Spleen (tissue), 7 donors: ENCODE measurements around the gene UCK2.
"Not testable (repeated sequence)": the region's sequence is repeated elsewhere in the genome, so short reads cannot be mapped to it uniquely, and the experiment has no call there.

Experiments
- POLR2A ChIP-seq, 3 donors: fragments of 450-650 bp; IDR thresholded peaks; one replicate each; pipeline ENCODE4 v1.5.1; 2017; ENCODE audit warnings: antibody characterized with exemption in 3 of 3, mild to moderate bottlenecking in 1 of 3
- POLR2AphosphoS5 ChIP-seq, 3 donors: sonication (generic); formaldehyde crosslinking; IDR thresholded peaks; one replicate each; pipeline ENCODE4 v1.5.1; 2017; ENCODE audit warnings: antibody characterized with exemption in 3 of 3
- TF ChIP-seq, protein P1 (sequence below), 11 experiments: fragments of 200-600 bp in 7 of 11; fragments of 450-650 bp in 4 of 11; sonication (generic) in 4 of 11; IDR thresholded peaks in 8 of 11; conservative IDR thresholded peaks in 3 of 11; 1 replicate in 7 of 11; 2 replicates in 4 of 11; pipeline versions ENCODE4 v1.4.0 to v1.8.0; 2016 to 2021; ENCODE audit warnings: antibody characterized with exemption in 11 of 11, inconsistent platforms in 4 of 11, mild to moderate bottlenecking in 1 of 11
- donor health status: DM: no; HTN: no; CAD: no; lungs with moderate emphysema.
- donor health status: DM: no; HTN: no; CAD: no.
- donor health status: DM: no; HTN: no; CAD: no.

DNA sequence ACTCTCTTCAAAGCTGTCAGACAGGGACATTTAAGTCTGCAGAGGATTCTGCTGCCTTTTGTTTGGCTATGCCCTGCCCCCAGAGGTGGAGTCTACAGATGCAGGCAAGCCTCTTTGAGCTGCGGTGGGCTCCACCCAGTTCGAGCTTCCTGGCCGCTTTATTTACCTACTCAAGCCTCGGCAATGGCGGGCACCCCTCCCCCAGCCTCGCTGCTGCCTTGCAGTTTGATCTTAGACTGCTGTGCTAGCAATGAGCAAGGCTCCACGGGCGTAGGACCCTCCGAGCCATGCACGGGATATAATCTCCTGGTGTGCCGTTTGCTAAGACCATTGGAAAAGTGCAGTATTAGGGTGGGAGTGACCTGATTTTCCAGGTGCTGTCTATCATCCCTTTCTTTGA, 43.9 kb upstream of the UCK2 start:
- TF ChIP-seq, protein P1, sequence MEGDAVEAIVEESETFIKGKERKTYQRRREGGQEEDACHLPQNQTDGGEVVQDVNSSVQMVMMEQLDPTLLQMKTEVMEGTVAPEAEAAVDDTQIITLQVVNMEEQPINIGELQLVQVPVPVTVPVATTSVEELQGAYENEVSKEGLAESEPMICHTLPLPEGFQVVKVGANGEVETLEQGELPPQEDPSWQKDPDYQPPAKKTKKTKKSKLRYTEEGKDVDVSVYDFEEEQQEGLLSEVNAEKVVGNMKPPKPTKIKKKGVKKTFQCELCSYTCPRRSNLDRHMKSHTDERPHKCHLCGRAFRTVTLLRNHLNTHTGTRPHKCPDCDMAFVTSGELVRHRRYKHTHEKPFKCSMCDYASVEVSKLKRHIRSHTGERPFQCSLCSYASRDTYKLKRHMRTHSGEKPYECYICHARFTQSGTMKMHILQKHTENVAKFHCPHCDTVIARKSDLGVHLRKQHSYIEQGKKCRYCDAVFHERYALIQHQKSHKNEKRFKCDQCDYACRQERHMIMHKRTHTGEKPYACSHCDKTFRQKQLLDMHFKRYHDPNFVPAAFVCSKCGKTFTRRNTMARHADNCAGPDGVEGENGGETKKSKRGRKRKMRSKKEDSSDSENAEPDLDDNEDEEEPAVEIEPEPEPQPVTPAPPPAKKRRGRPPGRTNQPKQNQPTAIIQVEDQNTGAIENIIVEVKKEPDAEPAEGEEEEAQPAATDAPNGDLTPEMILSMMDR (IDR thresholded peaks at IDR 0.05 in 8 of 11, conservative IDR thresholded peaks at IDR 0.05 in 3 of 11), result not testable (repeated sequence)
- not testable (repeated sequence) for TF ChIP-seq POLR2A, POLR2AphosphoS5 (IDR thresholded peaks at IDR 0.05)
